HepG2 (cell line): ENCODE measurements around the gene ENO1. TPM values are rescaled to one million over a fixed set of nuclear protein-coding genes. Genes with fewer than 3 reads are reported as not detected.

ENCODE experiments used
- CREBL2 ChIP-seq: sonication (generic); formaldehyde crosslinking; IDR thresholded peaks from 2 replicates; pipeline ENCODE4 v1.8.1; 2023; ENCODE audit warnings: missing genetic modification reagents, mild to moderate bottlenecking, borderline replicate concordance
- HES4 ChIP-seq: sonication (generic); formaldehyde crosslinking; IDR thresholded peaks from 2 replicates; pipeline ENCODE4 v1.9.0; 2021; ENCODE audit warnings: mild to moderate bottlenecking, missing genetic modification reagents, borderline replicate concordance
- KLF11 ChIP-seq: IDR thresholded peaks from 2 replicates; pipeline ENCODE4 v1.6.1; 2016; ENCODE audit warnings: missing compliant biosample characterization
- KLF13 ChIP-seq: sonication (generic); formaldehyde crosslinking; IDR thresholded peaks from 2 replicates; pipeline ENCODE4 v1.4.0; 2020; ENCODE audit warnings: mild to moderate bottlenecking, missing genetic modification reagents
- KMT2B ChIP-seq: IDR thresholded peaks from 2 replicates; pipeline ENCODE4 v1.6.1; 2016; ENCODE audit warnings: missing genetic modification reagents, missing compliant biosample characterization
- LRRFIP1 ChIP-seq: sonication (generic); formaldehyde crosslinking; conservative IDR thresholded peaks from 2 replicates; pipeline ENCODE4 v1.4.0; 2020; ENCODE audit warnings: missing genetic modification reagents
- NFKB2 ChIP-seq: sonication (generic); formaldehyde crosslinking; IDR thresholded peaks from 2 replicates; pipeline ENCODE4 v1.4.0; 2020; ENCODE audit warnings: missing genetic modification reagents, borderline replicate concordance
- RARA ChIP-seq: IDR thresholded peaks from 2 replicates; pipeline ENCODE4 v1.6.1; 2016; ENCODE audit warnings: missing genetic modification reagents, missing compliant biosample characterization
- RFX1 ChIP-seq: fragments of 450-650 bp; IDR thresholded peaks from 2 replicates; pipeline ENCODE4 v1.6.1; 2017
- SAFB2 ChIP-seq: sonication (generic); formaldehyde crosslinking; IDR thresholded peaks from 2 replicates; pipeline ENCODE4 v1.5.1; 2020; ENCODE audit warnings: missing genetic modification reagents, low read depth, mild to moderate bottlenecking, borderline replicate concordance
- YEATS2 ChIP-seq: sonication (generic); formaldehyde crosslinking; IDR thresholded peaks from 2 replicates; pipeline ENCODE4 v1.4.0; 2020; ENCODE audit warnings: missing genetic modification reagents, borderline replicate concordance
- YY1 ChIP-seq: IDR thresholded peaks from 2 replicates; pipeline ENCODE4 v1.6.1; 2011; ENCODE audit warnings: low read length, low read depth, moderate library complexity, mild to moderate bottlenecking; ENCODE audit not compliant: insufficient read depth, insufficient replicate concordance
- ZFP41 ChIP-seq: sonication (generic); formaldehyde crosslinking; IDR thresholded peaks from 2 replicates; pipeline ENCODE4 v1.4.0; 2020; ENCODE audit warnings: mild to moderate bottlenecking, missing genetic modification reagents, borderline replicate concordance
- ZKSCAN5 ChIP-seq: sonication (generic); formaldehyde crosslinking; IDR thresholded peaks from 2 replicates; pipeline ENCODE4 v1.5.1; 2020; ENCODE audit warnings: mild to moderate bottlenecking, missing genetic modification reagents
- ZMYM4 ChIP-seq: sonication (generic); formaldehyde crosslinking; IDR thresholded peaks from 2 replicates; pipeline ENCODE4 v1.8.1; 2023; ENCODE audit warnings: mild to moderate bottlenecking, missing genetic modification reagents
- ZNF333 ChIP-seq: sonication (generic); formaldehyde crosslinking; IDR thresholded peaks from 2 replicates; pipeline ENCODE4 v1.4.0; 2020; ENCODE audit warnings: mild to moderate bottlenecking, missing genetic modification reagents, borderline replicate concordance
- ZNF335 ChIP-seq: sonication (generic); formaldehyde crosslinking; IDR thresholded peaks from 2 replicates; pipeline ENCODE4 v1.4.0; 2020; ENCODE audit warnings: missing genetic modification reagents
- ZNF576 ChIP-seq: sonication (generic); formaldehyde crosslinking; IDR thresholded peaks from 2 replicates; pipeline ENCODE4 v1.4.0; 2020; ENCODE audit warnings: mild to moderate bottlenecking, missing genetic modification reagents
- ZNF639 ChIP-seq: conservative IDR thresholded peaks from 2 replicates; pipeline ENCODE4 v1.6.1; 2018; ENCODE audit warnings: missing genetic modification reagents
- ZNF777 ChIP-seq: sonication (generic); formaldehyde crosslinking; IDR thresholded peaks from 2 replicates; pipeline ENCODE4 v1.4.0; 2020; ENCODE audit warnings: missing genetic modification reagents
- ZNF790 ChIP-seq: sonication (generic); formaldehyde crosslinking; IDR thresholded peaks from 2 replicates; pipeline ENCODE4 v1.8.0; 2022; ENCODE audit warnings: missing genetic modification reagents, mild to moderate bottlenecking, borderline replicate concordance
- ZNF800 ChIP-seq: sonication (generic); formaldehyde crosslinking; IDR thresholded peaks from 2 replicates; pipeline ENCODE4 v1.4.0; 2020; ENCODE audit warnings: missing genetic modification reagents
- polyA plus RNA-seq, 8 experiments: library from polyadenylated mRNA; depleted of rRNA in 3 of 8; stranded (reverse) in 7 of 8; unstranded in 1 of 8; fragments of >200 nt; fragmentation: Illumina TruSeq in 4 of 8; extraction: Trizol in 4 of 8; gene quantifications; 2 replicates each; pipeline versions ENCODE4 v1.2.1 to v1.2.3, GENCODE V29; 2011 to 2016; ENCODE audit warnings: low read depth in 4 of 8, missing spikeins in 1 of 8, mixed read lengths in 1 of 8; ENCODE audit not compliant: insufficient read depth in 1 of 8
- total RNA-seq, 5 experiments: library from RNA; depleted of rRNA; stranded (reverse); fragments of >200 nt; fragmentation: Illumina TruSeq; extraction: Trizol; gene quantifications; 2 replicates each; pipeline ENCODE4 v1.2.3, GENCODE V29; 2016; ENCODE audit warnings: low read depth in 1 of 5
- TF ChIP-seq, protein P1 (sequence below): IDR thresholded peaks from 2 replicates; pipeline ENCODE4 v1.6.1; 2012; ENCODE audit warnings: inconsistent platforms

ENO1 gene
- total and polyA plus RNA-seq, 2 of the 13 experiments (the other 11 are each of a cell fraction or from before 2014, with no cell fraction given), result 1,559 to 3,103 TPM

GRCh38 chr1:8848663-8849386, 29.7 kb downstream of the ENO1 start (continued):
- TF ChIP-seq YY1, result peak; percentile 75
- no peak for TF ChIP-seq RFX1
- TF ChIP-seq SAFB2, result no peak
- TF ChIP-seq KMT2B (CRISPR knock-in tag), result peak; percentile 62
- TF ChIP-seq ZNF777 (CRISPR knock-in tag), result no peak
- no peak for TF ChIP-seq KLF13 (CRISPR knock-in tag)
- no peak for TF ChIP-seq ZNF790 (CRISPR knock-in tag)
- TF ChIP-seq KLF11 (CRISPR knock-in tag), result no peak
- TF ChIP-seq, protein P1, sequence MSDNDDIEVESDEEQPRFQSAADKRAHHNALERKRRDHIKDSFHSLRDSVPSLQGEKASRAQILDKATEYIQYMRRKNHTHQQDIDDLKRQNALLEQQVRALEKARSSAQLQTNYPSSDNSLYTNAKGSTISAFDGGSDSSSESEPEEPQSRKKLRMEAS, result peak; percentile 55; the same call in 1 of the 2 replicates
- TF ChIP-seq NFKB2 (CRISPR knock-in tag), result peak; percentile 52; the same call in 1 of the 2 replicates
- no peak for TF ChIP-seq LRRFIP1 (CRISPR knock-in tag)
- no peak for TF ChIP-seq ZFP41 (CRISPR knock-in tag)
- no peak for TF ChIP-seq ZKSCAN5 (CRISPR knock-in tag)
- no peak for TF ChIP-seq ZNF639 (CRISPR knock-in tag)
- TF ChIP-seq HES4 (CRISPR knock-in tag), result no peak
- no peak for TF ChIP-seq ZNF333 (CRISPR knock-in tag)
- no peak for TF ChIP-seq ZNF576
- peak; percentile 67; the same call in 1 of the 2 replicates for TF ChIP-seq ZNF800 (CRISPR knock-in tag)
- no peak; the same call in 1 of the 2 replicates for TF ChIP-seq RARA
- TF ChIP-seq ZMYM4 (CRISPR knock-in tag), result peak; percentile 71; the same call in 1 of the 2 replicates
- no peak for TF ChIP-seq CREBL2
- TF ChIP-seq ZNF335 (CRISPR knock-in tag), result no peak
- TF ChIP-seq YEATS2 (CRISPR knock-in tag), result no peak
